Activated naive CD4-positive, alpha-beta T cell treated with anti-CD3 and anti-CD28 coated beads, Interleukin-2, amount 50 U/mL, for 72 hours (primary cell): ENCODE results near the gene MARCHF4. TPM values are rescaled to one million over a fixed set of nuclear protein-coding genes. Genes with fewer than 3 reads are reported as not detected.

Source experiments
- ATAC-seq, 2 donors: fragments of 150-1000 bp; cut with Tn5 transposase; 2 replicates each; pipeline ENCODE4 v1.10.0; 2021; ENCODE audit warnings: mild to moderate bottlenecking in 2 of 2, moderate library complexity in 2 of 2
- DNase-seq, 2 donors: peaks; one replicate each; pipeline ENCODE4 v3.0.0; 2021 to 2022; ENCODE audit warnings: low spot score in 2 of 2
- H3K27ac Mint-ChIP-seq, 2 donors: one replicate each; pipeline ENCODE4 v1.8.0; 2022; ENCODE audit warnings: mild to moderate bottlenecking in 2 of 2, mixed read lengths in 2 of 2
- H3K36me3 Mint-ChIP-seq, 2 donors: one replicate each; pipeline ENCODE4 v1.8.0; 2022; ENCODE audit warnings: mixed read lengths in 2 of 2
- H3K9me3 Mint-ChIP-seq, 2 donors: one replicate each; pipeline ENCODE4 v1.8.0; 2022; ENCODE audit warnings: mixed read lengths in 2 of 2
- total RNA-seq, 2 donors: library from RNA; stranded (reverse); gene quantifications; one replicate each; pipeline ENCODE4 v1.2.3, GENCODE V29; 2022

MARCHF4 gene
- total RNA-seq, 2 donors from 2014 or later = not detected

DNA sequence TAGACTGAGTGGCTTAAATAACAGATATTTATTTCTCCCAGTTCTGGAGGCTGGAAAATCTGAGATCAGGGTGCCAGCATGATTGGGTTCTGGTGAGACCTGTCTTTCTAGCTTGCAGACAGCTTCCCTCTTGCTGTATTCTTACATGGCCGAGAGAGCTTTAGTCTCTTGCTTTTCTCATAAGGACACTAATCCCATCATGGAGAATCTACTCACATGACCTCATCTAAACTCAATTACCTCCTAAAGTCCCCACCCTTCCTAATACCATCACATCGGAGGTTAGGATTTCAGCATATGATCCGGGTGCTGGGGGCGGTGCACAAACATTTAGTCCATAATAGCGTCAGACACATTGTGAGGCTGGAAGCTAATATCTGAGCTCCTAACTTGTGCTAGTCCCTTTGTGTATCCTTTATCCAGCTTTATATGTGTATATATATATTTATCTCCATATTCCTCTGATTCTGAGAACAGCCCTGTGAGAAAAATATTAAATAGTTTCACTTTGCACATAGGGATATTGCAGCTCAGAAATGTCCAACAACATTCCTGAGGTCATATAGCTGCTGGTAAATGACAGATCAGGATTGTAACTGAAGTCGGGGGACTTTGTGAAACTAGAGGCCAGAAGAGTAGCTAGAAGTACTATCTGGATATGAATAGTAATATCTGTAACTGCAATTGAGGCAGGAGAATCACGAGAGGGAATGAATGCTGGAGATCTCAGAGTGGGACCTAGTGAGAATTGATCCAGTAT is 28.9 kb downstream of the MARCHF4 start:
- Mint-ChIP-seq H3K9me3 (peaks cover 0 to 4% of the 10 kb centered on the region in 2 donors), H3K27ac (no peak overlapping the region), H3K36me3 (no peaks in the 10 kb centered on the region)
- DNase-seq (no peak), ATAC-seq (no peak)

- ATAC-seq (peak; percentile 33 to 92), DNase-seq (no peak)
- H3K36me3 Mint-ChIP-seq = no peaks in the 10 kb centered on the region
- peaks cover 0 to 5% of the 10 kb centered on the region in 2 donors for H3K9me3 Mint-ChIP-seq
- H3K27ac Mint-ChIP-seq = peak overlapping the region in 1 of 2 donors; percentile 13
Observed at GRCh38 chr2:216341121-216341520, 31.2 kb downstream of the MARCHF4 start.

DNA sequence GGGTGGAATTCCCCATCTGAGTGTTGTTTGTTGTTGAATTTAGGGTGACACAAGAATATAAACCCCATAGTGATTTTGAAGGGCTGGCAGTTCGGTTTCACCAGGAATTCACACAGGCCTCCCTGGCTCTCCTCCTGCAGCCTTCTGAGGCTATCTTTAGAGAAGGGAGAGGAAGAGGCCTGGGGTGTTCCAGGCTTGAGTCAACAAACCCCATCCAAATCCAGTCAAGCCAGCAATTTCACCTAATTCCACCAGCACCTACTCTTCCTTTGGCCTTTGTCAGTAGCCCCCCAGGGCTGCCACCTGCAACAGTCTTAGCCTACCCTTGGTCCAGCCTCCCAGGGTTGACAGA is 32.0 kb downstream of the MARCHF4 start:
- H3K27ac Mint-ChIP-seq = no peak overlapping the region
- ATAC-seq (no peak), DNase-seq (no peak)
- no peaks in the 10 kb centered on the region for H3K36me3 Mint-ChIP-seq
- H3K9me3 Mint-ChIP-seq = peaks cover 0 to 5% of the 10 kb centered on the region in 2 donors

- no peaks in the 10 kb centered on the region for H3K36me3 Mint-ChIP-seq
- H3K9me3 Mint-ChIP-seq = peaks cover 0 to 5% of the 10 kb centered on the region in 2 donors
Observed at GRCh38 chr2:216339456-216340279, 32.6 kb downstream of the MARCHF4 start.

GRCh38 chr2:216335252-216335651 is 37.0 kb downstream of the MARCHF4 start:
- H3K9me3 Mint-ChIP-seq = peaks cover 0 to 12% of the 10 kb centered on the region in 2 donors
- ATAC-seq = no peak
- no peak overlapping the region for H3K27ac Mint-ChIP-seq
- DNase-seq = no peak
- H3K36me3 Mint-ChIP-seq = no peaks in the 10 kb centered on the region

More at GRCh38 chr2:216339456-216340279, 32.6 kb downstream of the MARCHF4 start:
- no peak for DNase-seq
- no peak for ATAC-seq
- no peak overlapping the region for H3K27ac Mint-ChIP-seq

DNA sequence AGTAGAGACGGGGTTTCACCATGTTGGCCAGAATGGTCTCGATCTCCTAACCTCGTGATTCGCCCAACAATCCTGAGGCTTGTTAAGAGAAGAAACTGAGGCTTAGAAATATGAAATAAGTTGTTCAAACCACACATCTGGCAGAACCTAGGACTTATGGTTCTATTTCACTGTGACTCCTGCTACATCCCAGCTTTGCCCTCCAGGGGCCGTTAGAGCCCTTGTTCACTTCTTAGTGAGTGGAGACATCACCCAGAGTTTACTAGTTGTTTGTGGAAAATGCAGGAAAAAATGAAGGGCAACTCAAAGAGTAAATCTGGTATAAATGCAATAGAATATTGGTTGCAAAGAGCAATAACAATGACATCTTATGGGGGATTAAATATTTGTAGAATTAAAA is 43.9 kb downstream of the MARCHF4 start:
- H3K27ac Mint-ChIP-seq = no peak overlapping the region
- no peaks in the 10 kb centered on the region for H3K9me3 Mint-ChIP-seq
- ATAC-seq = no peak
- DNase-seq = no peak
- H3K36me3 Mint-ChIP-seq = no peaks in the 10 kb centered on the region

- H3K36me3 Mint-ChIP-seq = no peaks in the 10 kb centered on the region
- H3K27ac Mint-ChIP-seq = no peak overlapping the region
- DNase-seq (no peak), ATAC-seq (no peak)
- no peaks in the 10 kb centered on the region for H3K9me3 Mint-ChIP-seq
Observed at GRCh38 chr2:216327447-216327935, 44.8 kb downstream of the MARCHF4 start.

Other genes with a start within 250 kb of the MARCHF4 start
- gene SMARCAL1, start 40.0 kb upstream of the MARCHF4 start, total RNA-seq = 10 to 100 TPM; 28.3 to 29.2 TPM
- 1,000 to 10,000 TPM; 3,400 to 3,972 TPM for gene RPL37A, start 126.4 kb upstream of the MARCHF4 start, total RNA-seq